Erythroblast (primary cell): Measurements from ENCODE around the gene L3MBTL4.

Experiments
- GATA1 ChIP-seq: IDR thresholded peaks from 2 replicates; pipeline ENCODE4 v1.6.1; 2011; ENCODE audit warnings: low read depth, mild to moderate bottlenecking, control low read depth, low read length, moderate library complexity
- POLR2A ChIP-seq: IDR thresholded peaks from 2 replicates; pipeline ENCODE4 v1.6.1; 2011; ENCODE audit warnings: mild to moderate bottlenecking, low read length

DNA sequence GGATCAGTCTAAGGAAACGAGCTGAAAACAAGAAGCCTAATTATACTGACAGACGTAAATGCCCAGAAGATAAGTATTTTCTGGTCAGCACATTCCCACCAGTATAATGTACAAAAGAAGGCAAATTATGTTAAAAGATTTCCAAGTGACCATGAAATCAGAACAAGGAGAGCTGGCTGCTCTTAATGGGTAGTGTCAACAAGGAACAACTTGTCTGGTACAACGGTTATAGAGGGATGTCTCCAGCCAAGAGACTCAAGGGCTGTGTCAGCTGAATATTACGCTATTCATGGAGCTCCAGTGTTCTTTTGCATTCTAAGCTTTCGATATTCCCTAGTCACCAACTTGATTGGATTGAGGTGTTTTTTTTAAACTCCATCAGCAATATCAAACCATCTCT is 8.6 kb upstream of the L3MBTL4 start:
- TF ChIP-seq POLR2A (no peak), GATA1 (no peak)
